ENCODE results near the gene RELL1.

The RELL1 gene

DNA sequence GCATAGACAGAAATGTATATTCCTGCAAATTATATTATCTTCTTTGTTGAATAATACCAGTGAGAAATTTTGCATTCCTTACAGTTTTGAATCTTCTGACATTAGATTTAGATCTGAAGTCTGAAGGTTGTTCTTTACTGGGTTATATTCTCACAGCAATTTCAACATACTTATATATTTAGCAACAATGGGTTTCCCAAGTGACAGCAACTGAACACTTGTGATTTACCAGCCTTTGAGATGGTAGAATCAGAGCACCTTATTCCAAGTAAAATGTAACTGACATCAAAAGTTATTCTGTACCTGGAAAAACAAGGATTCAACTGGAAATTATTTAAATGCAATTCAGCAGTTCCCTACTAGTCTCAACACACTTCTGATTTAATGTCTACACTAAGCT is 66.0 kb downstream of the RELL1 start:
- Histone ChIP-seq H3K27me3 (ENCODE audit: insufficient read depth, low read length) (no peaks in the 10 kb centered on the region), H3K4me3 (ENCODE audit: low read depth, low read length) (no peak overlapping the region), H2AFZ (ENCODE audit: low read length, unreplicated experiment) (no peak overlapping the region), H3K79me2 (ENCODE audit: control insufficient read depth, insufficient read depth, low read length, unreplicated experiment) (no peaks in the 10 kb centered on the region), H3K4me1 (ENCODE audit: control insufficient read depth, insufficient read depth, low read length, unreplicated experiment) (no peaks in the 10 kb centered on the region), H3K27ac (ENCODE audit: low read depth, low read length) (no peak overlapping the region), H3K36me3 (ENCODE audit: insufficient read depth, low read length) (no peaks in the 10 kb centered on the region)

DNA sequence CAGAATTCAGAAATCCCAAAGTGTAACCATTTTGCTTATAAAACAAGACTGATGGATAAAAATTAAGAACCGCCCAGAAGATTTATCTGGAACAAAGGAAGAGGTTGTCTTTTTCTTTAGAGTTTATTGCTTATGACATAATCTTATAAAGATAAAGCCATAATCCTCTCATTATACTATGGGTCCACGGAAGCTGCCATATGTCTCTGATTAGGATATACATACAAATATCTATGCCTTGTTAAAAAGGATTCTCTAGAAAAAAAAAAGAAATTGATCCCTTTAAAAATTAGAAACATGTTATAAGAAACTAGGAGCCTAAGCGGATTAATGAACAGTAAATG is 70.5 kb downstream of the RELL1 start:
- H3K27me3 ChIP-seq (ENCODE audit: insufficient read depth, low read length) = no peaks in the 10 kb centered on the region
- H3K79me2 ChIP-seq (ENCODE audit: control insufficient read depth, insufficient read depth, low read length, unreplicated experiment) = no peaks in the 10 kb centered on the region
- H3K4me1 ChIP-seq (ENCODE audit: control insufficient read depth, insufficient read depth, low read length, unreplicated experiment) = no peaks in the 10 kb centered on the region
- H3K27ac ChIP-seq (ENCODE audit: low read depth, low read length) = no peak overlapping the region
- no peaks in the 10 kb centered on the region for H3K36me3 ChIP-seq (ENCODE audit: insufficient read depth, low read length)
- no peak overlapping the region for H2AFZ ChIP-seq (ENCODE audit: low read length, unreplicated experiment)
- no peak overlapping the region for H3K4me3 ChIP-seq (ENCODE audit: low read depth, low read length)

DNA sequence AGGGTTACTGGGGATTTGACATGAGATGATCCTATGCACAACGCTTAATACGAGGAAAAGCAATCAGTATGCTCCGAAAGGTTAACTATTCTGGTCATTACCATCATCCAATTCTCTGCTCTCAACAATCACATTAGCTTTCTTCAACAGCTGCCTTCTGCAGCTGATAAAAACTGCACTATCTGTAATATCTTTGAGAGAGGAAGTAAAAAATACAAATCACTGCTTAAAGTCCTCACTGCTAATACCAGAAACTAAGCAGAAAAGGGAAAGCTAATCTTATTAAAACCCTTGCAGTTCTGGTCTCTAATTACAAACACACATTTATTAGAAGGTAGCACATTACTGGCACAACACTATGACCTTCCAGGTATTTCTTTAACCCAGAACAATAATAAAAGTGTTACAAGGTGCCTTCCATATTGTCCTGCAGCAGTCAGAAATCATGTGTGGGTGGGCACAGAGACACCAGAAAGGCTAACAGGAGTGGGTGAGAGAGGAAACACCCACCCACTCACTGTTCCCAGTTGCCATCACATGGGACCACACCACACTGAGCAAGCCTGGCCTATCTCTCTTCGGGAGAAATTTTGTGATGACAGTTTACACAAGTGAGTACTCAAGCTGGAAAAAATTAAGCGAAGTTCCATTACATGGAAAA is 71.0 kb downstream of the RELL1 start:
- no peaks in the 10 kb centered on the region for H3K4me1 ChIP-seq (ENCODE audit: control insufficient read depth, insufficient read depth, low read length, unreplicated experiment)
- no peaks in the 10 kb centered on the region for H3K79me2 ChIP-seq (ENCODE audit: control insufficient read depth, insufficient read depth, low read length, unreplicated experiment)
- H3K27me3 ChIP-seq (ENCODE audit: insufficient read depth, low read length) = no peaks in the 10 kb centered on the region
- no peak overlapping the region for H3K4me3 ChIP-seq (ENCODE audit: low read depth, low read length)
- no peak overlapping the region for H3K27ac ChIP-seq (ENCODE audit: low read depth, low read length)
- H3K36me3 ChIP-seq (ENCODE audit: insufficient read depth, low read length) = no peaks in the 10 kb centered on the region
- H2AFZ ChIP-seq (ENCODE audit: low read length, unreplicated experiment) = no peak overlapping the region

DNA sequence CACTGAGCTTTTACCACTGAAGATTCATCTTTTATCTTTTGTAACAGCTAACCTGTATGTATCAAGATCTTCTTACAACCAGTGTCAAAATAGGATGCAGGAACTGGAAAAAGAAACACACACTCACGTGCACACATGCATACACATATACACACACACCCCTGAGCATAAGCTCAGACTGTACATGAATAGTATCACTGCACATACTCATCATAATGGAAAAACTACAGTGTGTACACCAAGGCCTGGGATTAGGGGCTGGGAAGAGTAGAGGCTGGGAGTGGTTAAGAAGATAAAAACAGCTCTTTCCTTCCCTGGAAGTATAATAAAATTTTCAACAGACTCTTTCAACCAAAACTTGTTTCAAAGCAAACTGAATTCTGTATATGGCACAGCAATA is 73.4 kb downstream of the RELL1 start:
- no peaks in the 10 kb centered on the region for H3K79me2 ChIP-seq (ENCODE audit: control insufficient read depth, insufficient read depth, low read length, unreplicated experiment)
- no peaks in the 10 kb centered on the region; the same call in 1 of the 2 replicates for H3K36me3 ChIP-seq (ENCODE audit: insufficient read depth, low read length)
- no peaks in the 10 kb centered on the region for H3K4me1 ChIP-seq (ENCODE audit: control insufficient read depth, insufficient read depth, low read length, unreplicated experiment)
- H3K27me3 ChIP-seq (ENCODE audit: insufficient read depth, low read length) = no peaks in the 10 kb centered on the region
- no peak overlapping the region for H3K27ac ChIP-seq (ENCODE audit: low read depth, low read length)
- no peak overlapping the region for H2AFZ ChIP-seq (ENCODE audit: low read length, unreplicated experiment)
- H3K4me3 ChIP-seq (ENCODE audit: low read depth, low read length) = no peak overlapping the region

DNA sequence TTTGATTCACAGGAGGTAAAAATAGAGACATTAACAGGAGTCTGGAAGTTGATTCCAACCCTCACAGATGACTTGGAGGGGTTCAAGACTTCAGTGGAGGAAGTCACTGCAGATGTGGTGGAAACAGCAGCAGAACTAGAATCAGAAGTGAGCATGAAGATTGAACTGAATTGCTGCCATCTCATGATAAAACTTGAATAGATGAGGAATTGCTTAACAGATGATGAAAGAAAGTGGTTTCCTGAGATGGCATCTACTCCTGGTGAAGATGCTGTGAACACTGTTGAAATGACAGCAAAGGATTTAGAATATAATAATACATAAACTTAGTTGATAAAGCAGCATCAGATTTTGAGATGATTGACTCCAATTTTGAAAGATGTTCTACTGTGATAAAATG is 76.5 kb downstream of the RELL1 start:
- H3K27me3 ChIP-seq (ENCODE audit: insufficient read depth, low read length) = no peaks in the 10 kb centered on the region
- no peaks in the 10 kb centered on the region for H3K79me2 ChIP-seq (ENCODE audit: control insufficient read depth, insufficient read depth, low read length, unreplicated experiment)
- no peak overlapping the region for H3K4me3 ChIP-seq (ENCODE audit: low read depth, low read length)
- no peak overlapping the region for H2AFZ ChIP-seq (ENCODE audit: low read length, unreplicated experiment)
- H3K36me3 ChIP-seq (ENCODE audit: insufficient read depth, low read length) = no peaks in the 10 kb centered on the region; the same call in 1 of the 2 replicates
- H3K4me1 ChIP-seq (ENCODE audit: control insufficient read depth, insufficient read depth, low read length, unreplicated experiment) = peaks cover 5% of the 10 kb centered on the region
- H3K27ac ChIP-seq (ENCODE audit: low read depth, low read length) = no peak overlapping the region

DNA sequence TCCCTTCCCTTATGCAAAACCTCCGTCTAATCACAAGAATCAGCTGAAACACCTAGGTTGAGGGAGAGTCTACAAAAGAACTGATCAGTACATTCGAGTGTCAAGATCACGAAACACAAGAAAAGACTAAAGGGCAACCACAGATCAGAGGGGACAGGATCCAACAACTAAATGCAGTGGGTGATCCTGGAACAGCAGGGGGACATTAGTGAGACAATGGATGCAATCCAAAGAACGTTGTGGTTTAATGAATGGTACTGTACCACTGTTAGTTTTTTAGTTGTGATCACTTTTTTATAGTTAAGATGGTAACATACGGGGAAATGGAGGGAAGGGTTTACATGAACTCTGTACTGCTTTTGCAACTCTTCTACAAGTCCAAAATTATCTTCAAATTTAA is 79.2 kb downstream of the RELL1 start:
- no peaks in the 10 kb centered on the region for H3K79me2 ChIP-seq (ENCODE audit: control insufficient read depth, insufficient read depth, low read length, unreplicated experiment)
- H3K4me1 ChIP-seq (ENCODE audit: control insufficient read depth, insufficient read depth, low read length, unreplicated experiment) = peaks cover 16% of the 10 kb centered on the region
- H3K4me3 ChIP-seq (ENCODE audit: low read depth, low read length) = no peak overlapping the region
- H3K36me3 ChIP-seq (ENCODE audit: insufficient read depth, low read length) = no peaks in the 10 kb centered on the region; the same call in 1 of the 2 replicates
- H2AFZ ChIP-seq (ENCODE audit: low read length, unreplicated experiment) = no peak overlapping the region
- H3K27ac ChIP-seq (ENCODE audit: low read depth, low read length) = no peak overlapping the region
- no peaks in the 10 kb centered on the region for H3K27me3 ChIP-seq (ENCODE audit: insufficient read depth, low read length)

DNA sequence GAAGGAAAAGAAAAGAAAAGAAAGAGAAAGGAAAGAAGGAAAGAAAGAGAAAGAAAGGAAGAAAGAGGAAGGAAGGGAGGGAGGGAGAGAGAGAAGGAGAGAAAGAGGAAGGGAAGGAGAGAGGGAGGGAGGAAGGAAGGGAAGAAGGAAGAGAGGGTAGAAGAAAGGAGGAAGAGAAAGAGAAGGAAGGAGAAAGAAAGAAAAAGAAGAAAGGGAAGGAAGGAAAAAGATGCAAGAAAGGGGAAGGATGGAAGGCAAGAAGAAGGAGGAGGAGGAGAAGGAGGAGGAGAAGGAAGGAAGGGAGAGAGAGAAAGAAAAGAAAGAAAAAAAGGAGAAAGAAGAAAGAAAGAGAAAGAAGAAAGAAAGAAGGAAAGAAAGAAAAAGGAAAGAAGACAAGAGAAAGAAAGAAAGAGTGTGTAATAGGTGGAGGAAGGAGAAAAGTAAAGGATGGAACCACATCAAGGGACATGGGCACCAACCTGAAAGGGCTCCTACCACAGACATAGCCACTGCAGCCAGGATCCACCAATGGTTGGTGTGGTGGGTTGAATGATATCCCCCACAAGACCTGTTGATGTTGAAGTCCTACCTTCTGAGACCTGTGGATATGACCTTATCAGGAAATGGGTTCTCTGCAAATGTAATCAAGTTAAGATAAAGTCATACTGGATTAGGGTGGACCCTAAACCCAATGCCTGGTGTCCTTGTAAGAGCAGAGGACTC is 80.2 kb downstream of the RELL1 start:
- peaks cover 16% of the 10 kb centered on the region for H3K4me1 ChIP-seq (ENCODE audit: control insufficient read depth, insufficient read depth, low read length, unreplicated experiment)
- H2AFZ ChIP-seq (ENCODE audit: low read length, unreplicated experiment) = no peak overlapping the region
- no peak overlapping the region for H3K27ac ChIP-seq (ENCODE audit: low read depth, low read length)
- H3K36me3 ChIP-seq (ENCODE audit: insufficient read depth, low read length) = no peaks in the 10 kb centered on the region; the same call in 1 of the 2 replicates
- H3K4me3 ChIP-seq (ENCODE audit: low read depth, low read length) = no peak overlapping the region
- H3K27me3 ChIP-seq (ENCODE audit: insufficient read depth, low read length) = no peaks in the 10 kb centered on the region
- no peaks in the 10 kb centered on the region for H3K79me2 ChIP-seq (ENCODE audit: control insufficient read depth, insufficient read depth, low read length, unreplicated experiment)

DNA sequence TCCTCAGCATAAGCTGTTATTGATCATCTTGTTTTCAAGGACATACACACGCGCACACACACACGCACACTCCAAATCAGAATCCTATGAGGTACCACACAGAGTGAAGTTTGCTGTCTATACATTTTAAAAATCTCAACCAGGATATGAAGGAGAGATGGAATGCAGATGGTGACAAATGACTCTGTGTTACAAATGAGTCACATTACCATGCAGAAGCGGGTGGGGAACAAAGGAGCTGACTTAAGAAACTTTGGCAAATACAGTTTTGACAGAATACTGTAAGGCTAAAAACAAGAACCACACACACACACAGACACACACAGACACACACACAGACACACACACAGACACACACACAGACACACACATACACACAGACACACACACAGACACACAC is 81.7 kb downstream of the RELL1 start:
- Histone ChIP-seq H3K4me3 (ENCODE audit: low read depth, low read length) (no peak overlapping the region), H3K4me1 (ENCODE audit: control insufficient read depth, insufficient read depth, low read length, unreplicated experiment) (peaks cover 16% of the 10 kb centered on the region), H3K27ac (ENCODE audit: low read depth, low read length) (no peak overlapping the region), H3K79me2 (ENCODE audit: control insufficient read depth, insufficient read depth, low read length, unreplicated experiment) (no peaks in the 10 kb centered on the region), H2AFZ (ENCODE audit: low read length, unreplicated experiment) (no peak overlapping the region), H3K36me3 (ENCODE audit: insufficient read depth, low read length) (no peaks in the 10 kb centered on the region; the same call in 1 of the 2 replicates), H3K27me3 (ENCODE audit: insufficient read depth, low read length) (no peaks in the 10 kb centered on the region)

DNA sequence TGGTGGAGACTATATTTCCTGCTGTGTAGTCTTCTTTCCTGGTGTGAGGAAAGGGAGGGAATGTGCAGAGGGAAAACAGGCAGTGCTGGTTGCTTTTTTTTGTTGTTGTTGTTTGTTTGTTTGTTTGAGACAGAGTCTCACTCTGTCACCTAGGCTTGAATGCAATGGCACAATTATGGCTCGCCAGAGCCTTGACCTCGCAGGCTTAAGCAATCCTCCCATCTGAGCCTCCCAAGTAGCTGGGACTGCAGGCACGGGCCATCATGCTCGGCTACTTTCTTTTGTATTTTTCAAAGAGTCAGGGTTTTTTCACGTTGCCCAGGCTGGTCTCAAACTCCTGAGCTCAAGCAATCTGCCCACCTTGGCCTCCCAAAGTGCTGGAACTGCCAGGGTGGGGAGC is 82.5 kb downstream of the RELL1 start:
- no peaks in the 10 kb centered on the region for H3K27me3 ChIP-seq (ENCODE audit: insufficient read depth, low read length)
- H3K4me3 ChIP-seq (ENCODE audit: low read depth, low read length) = no peak overlapping the region
- H3K27ac ChIP-seq (ENCODE audit: low read depth, low read length) = no peak overlapping the region
- H3K79me2 ChIP-seq (ENCODE audit: control insufficient read depth, insufficient read depth, low read length, unreplicated experiment) = no peaks in the 10 kb centered on the region
- peaks cover 16% of the 10 kb centered on the region for H3K4me1 ChIP-seq (ENCODE audit: control insufficient read depth, insufficient read depth, low read length, unreplicated experiment)
- no peak overlapping the region for H2AFZ ChIP-seq (ENCODE audit: low read length, unreplicated experiment)
- H3K36me3 ChIP-seq (ENCODE audit: insufficient read depth, low read length) = no peaks in the 10 kb centered on the region

DNA sequence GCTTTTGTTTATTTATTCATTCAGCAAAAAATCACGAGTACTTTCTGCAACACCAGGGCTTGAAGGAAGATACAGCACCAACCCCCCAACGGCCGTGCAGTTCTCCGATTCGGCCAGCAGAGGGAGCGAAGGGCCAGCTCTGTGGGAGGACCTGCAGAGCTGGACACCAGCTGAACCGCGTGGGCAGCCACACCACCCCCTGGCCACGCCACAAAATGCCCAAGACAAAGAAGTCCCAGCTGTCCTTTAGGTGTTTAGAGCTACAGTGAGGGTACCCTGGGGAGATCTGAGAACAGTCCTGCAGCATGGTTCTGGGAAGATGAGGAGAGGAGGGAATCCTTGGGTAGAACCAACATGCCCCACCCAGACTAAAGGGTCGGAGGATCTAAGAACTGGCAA is 83.1 kb downstream of the RELL1 start:
- Histone ChIP-seq H2AFZ (ENCODE audit: low read length, unreplicated experiment) (no peak overlapping the region), H3K4me3 (ENCODE audit: low read depth, low read length) (no peak overlapping the region), H3K36me3 (ENCODE audit: insufficient read depth, low read length) (no peaks in the 10 kb centered on the region), H3K4me1 (ENCODE audit: control insufficient read depth, insufficient read depth, low read length, unreplicated experiment) (peaks cover 16% of the 10 kb centered on the region), H3K79me2 (ENCODE audit: control insufficient read depth, insufficient read depth, low read length, unreplicated experiment) (no peaks in the 10 kb centered on the region), H3K27ac (ENCODE audit: low read depth, low read length) (no peak overlapping the region), H3K27me3 (ENCODE audit: insufficient read depth, low read length) (no peaks in the 10 kb centered on the region)

DNA sequence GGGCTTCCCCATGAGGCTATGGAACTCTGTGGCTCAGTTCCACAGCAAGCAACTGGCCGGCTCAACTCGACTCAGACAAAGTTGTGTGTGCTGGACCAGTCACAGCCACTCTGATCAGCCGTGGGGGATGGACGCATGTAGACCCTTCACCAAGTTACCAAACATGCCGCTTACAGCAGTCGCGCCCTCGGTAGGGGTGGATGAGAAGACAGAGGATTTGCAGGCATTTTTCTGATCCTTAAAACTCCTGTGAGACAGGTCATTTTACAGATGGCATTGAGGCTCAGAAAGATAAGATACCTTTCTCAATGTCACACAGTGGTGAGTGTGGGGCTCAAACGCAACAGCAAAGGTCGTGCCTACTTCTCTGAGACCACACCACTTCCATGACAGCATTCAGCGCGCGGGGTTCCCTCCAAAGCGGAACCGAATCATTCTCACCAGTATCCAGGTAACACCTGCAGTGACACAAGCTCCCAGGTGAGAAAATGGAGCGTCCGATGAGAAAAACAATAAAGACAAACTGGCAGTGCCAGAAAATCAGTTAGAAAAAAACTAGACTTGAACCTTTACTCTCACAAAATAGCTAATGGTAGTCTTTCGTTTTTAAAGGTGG is 83.6 kb downstream of the RELL1 start:
- no peak overlapping the region for H3K4me3 ChIP-seq (ENCODE audit: low read depth, low read length)
- no peaks in the 10 kb centered on the region for H3K79me2 ChIP-seq (ENCODE audit: control insufficient read depth, insufficient read depth, low read length, unreplicated experiment)
- no peaks in the 10 kb centered on the region for H3K36me3 ChIP-seq (ENCODE audit: insufficient read depth, low read length)
- peaks cover 16% of the 10 kb centered on the region for H3K4me1 ChIP-seq (ENCODE audit: control insufficient read depth, insufficient read depth, low read length, unreplicated experiment)
- no peak overlapping the region for H2AFZ ChIP-seq (ENCODE audit: low read length, unreplicated experiment)
- H3K27ac ChIP-seq (ENCODE audit: low read depth, low read length) = no peak overlapping the region
- no peaks in the 10 kb centered on the region for H3K27me3 ChIP-seq (ENCODE audit: insufficient read depth, low read length)
